SK-N-SH (cell line): ENCODE results near the gene ACVR1B.

Source experiments
- FOXJ3 ChIP-seq: sonication (generic); formaldehyde crosslinking; IDR thresholded peaks from 2 replicates; pipeline ENCODE4 v1.5.1; 2020; ENCODE audit warnings: mild to moderate bottlenecking, missing genetic modification reagents
- GATA2 ChIP-seq: sonication (generic); formaldehyde crosslinking; IDR thresholded peaks from 2 replicates; pipeline ENCODE4 v1.5.0; 2020; ENCODE audit warnings: mild to moderate bottlenecking, missing genetic modification reagents
- JUND ChIP-seq: IDR thresholded peaks from 2 replicates; pipeline ENCODE4 v1.4.0; 2012
- MXI1 ChIP-seq: IDR thresholded peaks from 2 replicates; pipeline ENCODE4 v1.6.1; 2012; ENCODE audit warnings: mild to moderate bottlenecking, low read depth, low read length, improper control_type of control experiment
- NFIC ChIP-seq: IDR thresholded peaks from 2 replicates; pipeline ENCODE4 v1.4.0; 2012; ENCODE audit warnings: borderline replicate concordance
- POLR2AphosphoS5 ChIP-seq: IDR thresholded peaks from 2 replicates; pipeline ENCODE4 v1.6.1; 2012; ENCODE audit warnings: low read depth, low read length
- TAF1 ChIP-seq: IDR thresholded peaks from 2 replicates; pipeline ENCODE4 v1.6.1; 2012; ENCODE audit warnings: low read depth, mild to moderate bottlenecking, low read length, moderate library complexity, borderline replicate concordance
- YY1 ChIP-seq: IDR thresholded peaks from 2 replicates; pipeline ENCODE4 v1.4.0; 2012; ENCODE audit warnings: low read depth, mild to moderate bottlenecking
- TF ChIP-seq, protein P1 (sequence below): IDR thresholded peaks from 2 replicates; pipeline ENCODE4 v1.4.0; 2012; ENCODE audit warnings: low read depth, borderline replicate concordance
- TF ChIP-seq, protein P2 (sequence below): IDR thresholded peaks from 2 replicates; pipeline ENCODE4 v1.4.0; 2012; ENCODE audit warnings: low read depth
- TF ChIP-seq, protein P3 (sequence below): fragments of 200-600 bp; sonication (generic); IDR thresholded peaks from 2 replicates; pipeline ENCODE4 v1.6.1; 2017; ENCODE audit warnings: antibody characterized with exemption, mild to moderate bottlenecking, moderate library complexity
- TF ChIP-seq, protein P4 (sequence below): IDR thresholded peaks from 2 replicates; pipeline ENCODE4 v1.4.0; 2012; ENCODE audit warnings: low read depth, borderline replicate concordance

DNA sequence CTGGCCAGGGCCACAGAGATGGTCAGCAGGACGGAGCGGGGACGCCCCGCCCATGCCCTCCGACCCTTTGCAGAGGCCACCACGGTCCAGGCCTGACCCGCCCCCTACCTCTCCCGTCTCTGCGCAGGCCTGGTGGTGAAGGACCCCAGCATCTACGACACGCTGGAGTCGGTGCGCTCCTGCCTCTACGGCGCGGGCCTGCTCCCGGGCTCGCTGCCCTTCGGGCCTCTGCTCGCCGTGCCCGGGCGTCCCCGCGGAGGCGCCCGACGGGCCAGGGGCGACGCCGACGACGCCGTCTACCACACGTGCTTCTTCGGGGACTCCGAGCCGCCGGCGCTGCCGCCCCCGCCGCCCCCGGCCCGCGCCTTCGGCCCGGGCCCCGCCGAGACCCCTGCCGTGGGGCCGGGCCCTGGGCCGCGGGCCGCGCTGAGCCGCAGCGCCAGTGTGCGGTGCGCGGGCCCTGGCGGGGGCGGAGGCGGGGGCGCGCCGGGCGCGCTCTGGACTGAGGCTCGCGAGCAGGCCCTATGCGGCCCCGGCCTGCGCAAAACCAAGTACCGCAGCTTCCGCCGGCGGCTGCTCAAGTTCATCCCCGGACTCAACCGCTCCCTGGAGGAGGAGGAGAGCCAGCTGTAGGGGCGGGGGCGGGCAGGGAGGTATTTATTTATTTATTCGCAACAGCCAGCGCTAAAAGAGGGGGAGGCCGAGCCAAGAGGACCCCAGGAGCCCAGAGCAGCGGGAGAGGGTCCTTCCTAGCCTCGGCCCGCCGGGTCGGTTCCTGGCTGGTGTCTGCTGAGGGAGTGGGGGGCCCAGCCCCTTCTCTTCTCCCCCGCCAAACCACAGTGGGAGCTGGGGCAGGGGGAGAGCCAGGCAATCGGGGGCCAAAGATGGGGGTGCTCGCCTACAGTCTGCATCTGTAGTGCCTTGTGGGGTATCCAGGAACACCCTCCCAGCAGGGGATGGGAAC is 63.4 kb downstream of the ACVR1B start:
- TF ChIP-seq, protein P1, sequence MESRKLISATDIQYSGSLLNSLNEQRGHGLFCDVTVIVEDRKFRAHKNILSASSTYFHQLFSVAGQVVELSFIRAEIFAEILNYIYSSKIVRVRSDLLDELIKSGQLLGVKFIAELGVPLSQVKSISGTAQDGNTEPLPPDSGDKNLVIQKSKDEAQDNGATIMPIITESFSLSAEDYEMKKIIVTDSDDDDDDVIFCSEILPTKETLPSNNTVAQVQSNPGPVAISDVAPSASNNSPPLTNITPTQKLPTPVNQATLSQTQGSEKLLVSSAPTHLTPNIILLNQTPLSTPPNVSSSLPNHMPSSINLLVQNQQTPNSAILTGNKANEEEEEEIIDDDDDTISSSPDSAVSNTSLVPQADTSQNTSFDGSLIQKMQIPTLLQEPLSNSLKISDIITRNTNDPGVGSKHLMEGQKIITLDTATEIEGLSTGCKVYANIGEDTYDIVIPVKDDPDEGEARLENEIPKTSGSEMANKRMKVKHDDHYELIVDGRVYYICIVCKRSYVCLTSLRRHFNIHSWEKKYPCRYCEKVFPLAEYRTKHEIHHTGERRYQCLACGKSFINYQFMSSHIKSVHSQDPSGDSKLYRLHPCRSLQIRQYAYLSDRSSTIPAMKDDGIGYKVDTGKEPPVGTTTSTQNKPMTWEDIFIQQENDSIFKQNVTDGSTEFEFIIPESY, result no peak
- TF ChIP-seq, protein P2, sequence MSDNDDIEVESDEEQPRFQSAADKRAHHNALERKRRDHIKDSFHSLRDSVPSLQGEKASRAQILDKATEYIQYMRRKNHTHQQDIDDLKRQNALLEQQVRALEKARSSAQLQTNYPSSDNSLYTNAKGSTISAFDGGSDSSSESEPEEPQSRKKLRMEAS, result no peak
- TF ChIP-seq, protein P3, sequence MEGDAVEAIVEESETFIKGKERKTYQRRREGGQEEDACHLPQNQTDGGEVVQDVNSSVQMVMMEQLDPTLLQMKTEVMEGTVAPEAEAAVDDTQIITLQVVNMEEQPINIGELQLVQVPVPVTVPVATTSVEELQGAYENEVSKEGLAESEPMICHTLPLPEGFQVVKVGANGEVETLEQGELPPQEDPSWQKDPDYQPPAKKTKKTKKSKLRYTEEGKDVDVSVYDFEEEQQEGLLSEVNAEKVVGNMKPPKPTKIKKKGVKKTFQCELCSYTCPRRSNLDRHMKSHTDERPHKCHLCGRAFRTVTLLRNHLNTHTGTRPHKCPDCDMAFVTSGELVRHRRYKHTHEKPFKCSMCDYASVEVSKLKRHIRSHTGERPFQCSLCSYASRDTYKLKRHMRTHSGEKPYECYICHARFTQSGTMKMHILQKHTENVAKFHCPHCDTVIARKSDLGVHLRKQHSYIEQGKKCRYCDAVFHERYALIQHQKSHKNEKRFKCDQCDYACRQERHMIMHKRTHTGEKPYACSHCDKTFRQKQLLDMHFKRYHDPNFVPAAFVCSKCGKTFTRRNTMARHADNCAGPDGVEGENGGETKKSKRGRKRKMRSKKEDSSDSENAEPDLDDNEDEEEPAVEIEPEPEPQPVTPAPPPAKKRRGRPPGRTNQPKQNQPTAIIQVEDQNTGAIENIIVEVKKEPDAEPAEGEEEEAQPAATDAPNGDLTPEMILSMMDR, result no peak
- TF ChIP-seq FOXJ3 (CRISPR knock-in tag) (no peak), NFIC (no peak), MXI1 (no peak), YY1 (no peak), POLR2AphosphoS5 (no peak), TAF1 (no peak), JUND (no peak), GATA2 (CRISPR knock-in tag) (no peak)
- TF ChIP-seq, protein P4, sequence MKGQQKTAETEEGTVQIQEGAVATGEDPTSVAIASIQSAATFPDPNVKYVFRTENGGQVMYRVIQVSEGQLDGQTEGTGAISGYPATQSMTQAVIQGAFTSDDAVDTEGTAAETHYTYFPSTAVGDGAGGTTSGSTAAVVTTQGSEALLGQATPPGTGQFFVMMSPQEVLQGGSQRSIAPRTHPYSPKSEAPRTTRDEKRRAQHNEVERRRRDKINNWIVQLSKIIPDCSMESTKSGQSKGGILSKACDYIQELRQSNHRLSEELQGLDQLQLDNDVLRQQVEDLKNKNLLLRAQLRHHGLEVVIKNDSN, result no peak
